ENCODE measurements around the gene NCAM1. TPM values are rescaled to one million over a fixed set of nuclear protein-coding genes. Genes with fewer than 3 reads are reported as not detected.

The NCAM1 gene
- total and polyA plus RNA-seq, 9 of the 15 experiments (the other 6 are each of a cell fraction or from before 2014, with no cell fraction given) = 0.09 to 0.23 TPM; not detected in 7

DNA sequence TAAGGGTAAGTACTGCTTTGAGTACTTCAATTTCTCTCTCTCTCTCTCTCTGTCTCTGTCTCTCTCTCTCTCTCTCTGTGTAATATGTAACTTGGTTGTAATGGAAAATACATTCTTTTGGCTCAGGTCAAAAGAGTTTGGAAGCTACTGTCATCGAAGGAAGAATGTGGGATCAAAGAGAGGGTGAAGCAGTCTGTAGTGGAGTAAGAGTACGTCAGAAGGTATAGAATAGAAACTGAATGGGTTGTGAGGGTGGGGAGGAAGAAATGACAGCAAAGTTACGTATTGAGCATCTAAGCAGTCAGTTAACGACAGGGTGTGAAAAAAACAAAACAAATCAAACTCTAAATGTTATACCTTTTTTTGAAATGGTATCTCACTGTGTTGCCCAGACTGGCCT lies 10.0 kb downstream of the NCAM1 start:
- no TSS peak for BruUV-seq (replicated peaks)
- no peak overlapping the region for H2AFZ ChIP-seq (ENCODE audit: low read depth, low read length)
- no peaks in the 10 kb centered on the region for H3K9me1 ChIP-seq (ENCODE audit: control insufficient read depth, insufficient read depth, low read length)
- FAIRE-seq (no peak), DNase-seq (ENCODE audit: extremely low read depth in 1 of 4, low spot score in 3 of 4) (no peak), ATAC-seq (no peak)
- H3K4me2 ChIP-seq (ENCODE audit: insufficient read depth, low read length) = no peak overlapping the region
- in situ Hi-C loops (cut with MboI) (no loop called here), intact Hi-C loops (cut with micrococcal nuclease) (no loop called here)
- H3K9ac ChIP-seq (ENCODE audit: insufficient read depth in 1 of 2, low read depth in 2 of 2, low read length in 2 of 2) = no peak overlapping the region
- ChIA-PET CTCF (ENCODE audit: low intra/inter-chr PET ratio) (no interaction called here), POLR2A (no interaction called here)
- H3K4me3 ChIP-seq = no peak overlapping the region
- H4K20me1 ChIP-seq (replicated peaks; ENCODE audit: control insufficient read depth, insufficient read depth, low read length) = no peaks in the 10 kb centered on the region
- no peaks in the 10 kb centered on the region for H3K79me2 ChIP-seq (ENCODE audit: control insufficient read depth, insufficient read depth, low read length)
- no peaks in the 10 kb centered on the region for H3K36me3 ChIP-seq (ENCODE audit: control insufficient read depth, insufficient read depth, low read length)
- no peak overlapping the region for H3K27ac ChIP-seq (ENCODE audit: extremely low read depth, low read depth, low read length)
- H3K27me3 ChIP-seq (ENCODE audit: control insufficient read depth in 2 of 2, insufficient read depth in 2 of 2, low read length in 2 of 2) = no peaks in the 10 kb centered on the region
- no peaks in the 10 kb centered on the region for H3K4me1 ChIP-seq (replicated peaks in 1 of 2; ENCODE audit: control insufficient read depth in 2 of 2, insufficient read depth in 2 of 2, low read length in 2 of 2)
- no peaks in the 10 kb centered on the region for H3K9me3 ChIP-seq (replicated peaks; ENCODE audit: control insufficient read depth, insufficient read depth, low read depth, low read length)
- WGBS (ENCODE audit: insufficient coverage, low coverage, missing lambda C conversion rate) = 0% methylated on average over 4 of the region's 4 CpGs
- no peak for TF ChIP-seq KHSRP (IDR thresholded peaks at IDR 0.05)
- TF ChIP-seq KDM5B (IDR thresholded peaks at IDR 0.05; ENCODE audit: insufficient replicate concordance, low read depth, low read length) = no peak
- TF ChIP-seq NR3C1 (CRISPR knock-in tag; IDR thresholded peaks at IDR 0.05) = no peak
- TF ChIP-seq ZNF124 (CRISPR knock-in tag; IDR thresholded peaks at IDR 0.05) = no peak
- no peak for TF ChIP-seq ZBTB17 (CRISPR knock-in tag; IDR thresholded peaks at IDR 0.05)
- TF ChIP-seq CBFA2T2 (conservative IDR thresholded peaks at IDR 0.05) = no peak
- TF ChIP-seq ZNF764 (CRISPR knock-in tag; IDR thresholded peaks at IDR 0.05; ENCODE audit: low read depth) = no peak
- TF ChIP-seq, protein P1, sequence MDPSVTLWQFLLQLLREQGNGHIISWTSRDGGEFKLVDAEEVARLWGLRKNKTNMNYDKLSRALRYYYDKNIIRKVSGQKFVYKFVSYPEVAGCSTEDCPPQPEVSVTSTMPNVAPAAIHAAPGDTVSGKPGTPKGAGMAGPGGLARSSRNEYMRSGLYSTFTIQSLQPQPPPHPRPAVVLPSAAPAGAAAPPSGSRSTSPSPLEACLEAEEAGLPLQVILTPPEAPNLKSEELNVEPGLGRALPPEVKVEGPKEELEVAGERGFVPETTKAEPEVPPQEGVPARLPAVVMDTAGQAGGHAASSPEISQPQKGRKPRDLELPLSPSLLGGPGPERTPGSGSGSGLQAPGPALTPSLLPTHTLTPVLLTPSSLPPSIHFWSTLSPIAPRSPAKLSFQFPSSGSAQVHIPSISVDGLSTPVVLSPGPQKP (CRISPR knock-in tag; IDR thresholded peaks at IDR 0.05) = no peak
- TF ChIP-seq, protein P2, sequence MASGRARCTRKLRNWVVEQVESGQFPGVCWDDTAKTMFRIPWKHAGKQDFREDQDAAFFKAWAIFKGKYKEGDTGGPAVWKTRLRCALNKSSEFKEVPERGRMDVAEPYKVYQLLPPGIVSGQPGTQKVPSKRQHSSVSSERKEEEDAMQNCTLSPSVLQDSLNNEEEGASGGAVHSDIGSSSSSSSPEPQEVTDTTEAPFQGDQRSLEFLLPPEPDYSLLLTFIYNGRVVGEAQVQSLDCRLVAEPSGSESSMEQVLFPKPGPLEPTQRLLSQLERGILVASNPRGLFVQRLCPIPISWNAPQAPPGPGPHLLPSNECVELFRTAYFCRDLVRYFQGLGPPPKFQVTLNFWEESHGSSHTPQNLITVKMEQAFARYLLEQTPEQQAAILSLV (tag; IDR thresholded peaks at IDR 0.05) = no peak
- no peak for TF ChIP-seq PHF8 (IDR thresholded peaks at IDR 0.05; ENCODE audit: borderline replicate concordance, low read length)
- no peak for TF ChIP-seq ZZZ3 (IDR thresholded peaks at IDR 0.05)
- no peak for TF ChIP-seq RBFOX2 (IDR thresholded peaks at IDR 0.05; ENCODE audit: low read depth, low read length)
- TF ChIP-seq GTF2E2 (tag; IDR thresholded peaks at IDR 0.05) = no peak
- TF ChIP-seq, protein P3, sequence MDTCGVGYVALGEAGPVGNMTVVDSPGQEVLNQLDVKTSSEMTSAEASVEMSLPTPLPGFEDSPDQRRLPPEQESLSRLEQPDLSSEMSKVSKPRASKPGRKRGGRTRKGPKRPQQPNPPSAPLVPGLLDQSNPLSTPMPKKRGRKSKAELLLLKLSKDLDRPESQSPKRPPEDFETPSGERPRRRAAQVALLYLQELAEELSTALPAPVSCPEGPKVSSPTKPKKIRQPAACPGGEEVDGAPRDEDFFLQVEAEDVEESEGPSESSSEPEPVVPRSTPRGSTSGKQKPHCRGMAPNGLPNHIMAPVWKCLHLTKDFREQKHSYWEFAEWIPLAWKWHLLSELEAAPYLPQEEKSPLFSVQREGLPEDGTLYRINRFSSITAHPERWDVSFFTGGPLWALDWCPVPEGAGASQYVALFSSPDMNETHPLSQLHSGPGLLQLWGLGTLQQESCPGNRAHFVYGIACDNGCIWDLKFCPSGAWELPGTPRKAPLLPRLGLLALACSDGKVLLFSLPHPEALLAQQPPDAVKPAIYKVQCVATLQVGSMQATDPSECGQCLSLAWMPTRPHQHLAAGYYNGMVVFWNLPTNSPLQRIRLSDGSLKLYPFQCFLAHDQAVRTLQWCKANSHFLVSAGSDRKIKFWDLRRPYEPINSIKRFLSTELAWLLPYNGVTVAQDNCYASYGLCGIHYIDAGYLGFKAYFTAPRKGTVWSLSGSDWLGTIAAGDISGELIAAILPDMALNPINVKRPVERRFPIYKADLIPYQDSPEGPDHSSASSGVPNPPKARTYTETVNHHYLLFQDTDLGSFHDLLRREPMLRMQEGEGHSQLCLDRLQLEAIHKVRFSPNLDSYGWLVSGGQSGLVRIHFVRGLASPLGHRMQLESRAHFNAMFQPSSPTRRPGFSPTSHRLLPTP (IDR thresholded peaks at IDR 0.05; ENCODE audit: borderline replicate concordance, extremely low read depth, insufficient read length) = no peak
- TF ChIP-seq, protein P4, sequence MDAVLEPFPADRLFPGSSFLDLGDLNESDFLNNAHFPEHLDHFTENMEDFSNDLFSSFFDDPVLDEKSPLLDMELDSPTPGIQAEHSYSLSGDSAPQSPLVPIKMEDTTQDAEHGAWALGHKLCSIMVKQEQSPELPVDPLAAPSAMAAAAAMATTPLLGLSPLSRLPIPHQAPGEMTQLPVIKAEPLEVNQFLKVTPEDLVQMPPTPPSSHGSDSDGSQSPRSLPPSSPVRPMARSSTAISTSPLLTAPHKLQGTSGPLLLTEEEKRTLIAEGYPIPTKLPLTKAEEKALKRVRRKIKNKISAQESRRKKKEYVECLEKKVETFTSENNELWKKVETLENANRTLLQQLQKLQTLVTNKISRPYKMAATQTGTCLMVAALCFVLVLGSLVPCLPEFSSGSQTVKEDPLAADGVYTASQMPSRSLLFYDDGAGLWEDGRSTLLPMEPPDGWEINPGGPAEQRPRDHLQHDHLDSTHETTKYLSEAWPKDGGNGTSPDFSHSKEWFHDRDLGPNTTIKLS (IDR thresholded peaks at IDR 0.05; ENCODE audit: borderline replicate concordance, low read depth) = no peak

Measured in K562 (cell line).